AG08396 (cell line): ENCODE data around the gene TMEM158.

Source experiments
- DNase-seq: peaks from one replicate; pipeline ENCODE4 v3.0.0; 2012; ENCODE audit warnings: low spot score, mixed read lengths

Gene TMEM158

DNA sequence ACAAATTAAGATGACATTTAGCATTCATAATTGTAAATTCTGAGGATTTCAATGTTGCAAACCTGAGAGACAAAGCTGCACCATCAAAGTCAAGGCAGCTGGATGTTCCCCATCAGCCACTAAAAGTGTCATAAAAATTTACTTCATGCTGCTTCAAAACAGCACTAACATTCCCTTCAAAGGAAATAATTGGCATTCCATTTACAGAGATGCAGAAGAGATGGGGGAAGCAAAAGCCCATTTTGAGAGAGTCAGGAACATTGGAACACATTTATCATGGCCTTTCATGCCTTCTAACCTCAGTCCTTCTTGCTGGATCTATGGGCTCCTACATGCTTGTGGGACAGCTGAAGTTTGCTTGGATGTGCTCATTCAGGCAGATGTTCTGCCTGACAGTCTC is 6.4 kb upstream of the TMEM158 start:
- no peak for DNase-seq

DNA sequence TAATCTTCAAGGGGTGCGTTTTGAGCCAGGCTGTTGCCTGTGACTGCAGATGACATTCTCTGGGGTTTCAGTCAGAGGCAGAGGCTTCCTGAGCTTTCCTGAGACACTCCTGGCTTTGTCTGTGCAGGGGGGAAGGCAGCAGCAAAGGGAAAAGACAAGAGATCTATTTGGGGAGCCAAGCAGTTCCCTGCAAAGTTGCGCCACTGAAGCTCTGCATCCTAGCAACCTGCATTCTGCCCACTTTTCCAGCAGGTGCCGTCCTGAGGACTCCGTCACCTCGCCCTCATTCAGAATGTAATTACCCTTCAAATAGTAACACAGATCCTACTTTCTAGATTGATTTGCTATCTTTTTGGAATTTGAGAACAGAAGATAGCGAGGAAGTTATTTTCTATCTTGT is 1.9 kb upstream of the TMEM158 start:
- no peak for DNase-seq

- DNase-seq, result no peak
These were observed 1.2 kb upstream of the TMEM158 start for GRCh38 chr3:45227071-45227820.

DNA sequence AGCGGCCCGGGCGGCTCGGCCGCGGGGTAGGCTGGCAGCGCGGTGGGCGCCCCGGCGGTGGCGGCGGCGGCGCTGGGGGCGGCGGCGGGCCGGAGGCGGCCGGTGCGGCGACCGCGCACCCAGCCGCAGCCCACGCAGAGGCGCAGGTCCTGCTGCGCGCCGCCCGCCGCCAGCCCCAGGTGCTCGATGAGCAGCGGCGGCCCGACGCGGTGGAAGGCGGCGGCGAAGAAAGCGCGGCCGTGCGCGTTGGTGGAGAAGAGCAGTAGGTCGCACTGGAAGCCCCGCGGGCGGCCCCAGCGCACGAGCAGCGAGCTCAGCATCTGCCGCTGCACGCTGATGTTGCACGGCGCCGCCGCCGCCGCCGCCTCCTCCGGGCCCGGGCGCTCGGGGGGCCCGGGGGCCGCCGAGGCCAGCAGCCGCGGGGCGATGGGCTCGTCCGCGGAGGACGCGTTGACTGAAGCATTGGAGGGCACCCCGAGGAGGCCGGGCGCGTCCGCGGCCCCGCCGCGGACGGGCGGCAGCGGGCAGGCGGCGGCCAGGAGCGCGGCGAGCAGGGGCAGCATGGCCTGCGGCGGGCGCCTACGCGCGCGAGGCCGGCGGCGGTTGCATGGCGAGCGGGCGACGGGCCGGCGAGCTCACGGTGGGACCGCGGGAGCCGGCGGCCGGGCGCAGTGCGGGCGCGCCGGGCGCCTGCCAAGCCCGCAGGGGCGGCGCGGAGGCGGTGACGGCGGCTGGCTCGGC is 452 bp downstream of the TMEM158 start:
- DNase-seq, result peak; percentile 51

- peak; percentile 88 for DNase-seq
These were observed 1.1 kb downstream of the TMEM158 start for GRCh38 chr3:45224824-45225464.

DNA sequence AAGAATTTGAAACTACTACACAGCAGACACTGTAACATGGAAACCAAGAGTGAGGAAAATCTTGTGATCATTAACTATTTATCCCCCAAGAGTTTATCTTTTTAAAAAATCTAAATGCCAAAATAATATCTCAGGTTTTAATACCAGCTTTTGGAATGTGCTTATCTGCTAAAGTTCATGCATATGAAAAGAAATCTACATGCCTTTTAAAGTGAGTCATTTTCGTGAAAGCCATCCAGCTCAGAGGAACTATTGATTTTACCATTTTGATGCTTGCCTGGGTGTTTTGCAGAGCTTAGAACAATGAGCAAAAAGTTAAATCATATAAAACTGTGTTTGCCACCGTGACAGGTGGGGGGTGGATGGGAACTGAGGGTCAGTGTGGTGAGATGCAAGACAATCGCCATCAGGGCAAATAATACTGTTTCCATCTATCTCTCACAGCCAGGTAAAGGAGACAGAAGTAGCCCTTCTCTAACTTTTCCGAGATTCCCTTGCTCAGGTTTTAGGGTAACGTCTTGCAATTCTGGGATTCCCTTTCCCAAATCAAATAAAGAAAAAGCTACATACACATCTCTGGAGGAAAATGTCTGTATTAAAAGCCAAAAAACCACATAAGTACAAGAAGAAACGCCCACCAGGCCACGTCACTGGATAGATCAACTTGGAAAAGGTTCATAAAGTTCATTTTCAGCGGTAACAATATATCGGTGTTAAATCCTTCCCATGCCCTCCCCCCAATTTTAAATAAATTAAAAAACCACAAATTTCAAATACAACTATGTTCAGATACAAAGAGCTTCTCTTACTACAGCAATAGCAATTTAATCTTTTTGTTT is 2.0 kb downstream of the TMEM158 start:
- DNase-seq, result peak; percentile 32

GRCh38 chr3:45219694-45220093 is 6.4 kb downstream of the TMEM158 start:
- DNase-seq, result no peak

DNA sequence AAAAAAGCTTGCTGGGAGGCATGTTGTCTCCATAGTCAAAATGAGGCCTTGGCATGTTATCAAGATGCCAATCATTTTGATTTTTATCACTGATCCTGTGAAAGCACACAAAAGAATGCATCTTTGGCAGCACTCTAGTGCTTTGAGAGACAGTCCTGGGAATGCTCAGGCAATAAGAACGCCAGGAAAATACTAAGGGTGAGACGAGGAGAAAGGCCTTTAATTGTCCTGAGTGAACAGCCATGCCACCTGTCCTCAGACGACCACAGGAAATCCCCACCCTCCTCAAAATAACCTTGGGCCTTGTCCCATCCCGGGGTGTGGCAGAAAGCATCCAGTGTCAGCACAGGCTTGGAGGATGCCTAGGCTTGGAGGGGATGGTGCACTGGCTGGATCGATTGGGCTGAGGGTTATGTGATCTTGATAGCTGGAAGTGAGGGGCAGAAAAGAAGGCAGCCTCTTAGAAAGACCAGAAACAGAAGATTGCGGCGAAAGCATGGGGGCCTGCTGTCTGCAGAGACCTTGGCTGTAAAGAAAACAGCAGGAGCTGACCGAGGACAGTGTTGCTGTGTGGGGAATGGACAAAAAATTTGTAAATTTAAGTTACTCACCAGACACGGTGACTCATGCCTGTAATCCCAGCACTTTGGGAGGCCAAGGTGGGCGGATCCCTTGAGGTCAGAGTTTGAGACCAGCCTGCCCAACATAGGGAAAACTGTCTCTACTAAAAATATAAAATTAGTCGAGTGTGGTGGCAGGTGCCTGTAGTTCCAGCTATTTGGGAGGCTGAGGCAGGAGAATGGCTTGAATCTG is 7.3 kb downstream of the TMEM158 start:
- DNase-seq, result peak; percentile 40

DNA sequence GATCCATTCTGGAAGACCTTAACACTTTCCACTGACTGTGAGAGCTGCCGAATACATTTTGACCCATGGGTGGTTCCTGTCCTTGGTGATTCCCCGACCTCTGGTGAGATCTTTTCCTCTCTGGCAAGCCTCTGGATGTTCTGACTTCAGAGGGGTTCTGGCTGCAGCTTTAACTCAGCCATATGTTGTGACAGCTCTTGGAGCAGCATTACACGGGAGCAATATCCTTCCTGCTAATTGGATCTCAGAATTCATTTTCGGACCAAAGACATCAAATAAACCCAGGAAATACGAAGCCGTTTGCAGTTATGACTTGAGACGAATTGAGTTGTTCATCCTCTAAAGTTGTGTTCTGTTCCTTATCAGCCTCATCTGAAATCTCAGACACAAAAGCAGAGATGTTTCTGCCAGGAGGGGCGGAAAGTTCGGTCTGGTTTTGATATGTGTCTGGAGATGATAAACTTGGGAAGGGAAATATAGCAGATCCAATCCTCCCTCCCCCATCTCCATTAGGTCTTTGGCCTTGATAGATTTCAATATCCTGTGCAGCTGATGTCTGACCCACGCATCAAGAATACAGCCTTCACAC is 10.0 kb downstream of the TMEM158 start:
- DNase-seq, result no peak

DNA sequence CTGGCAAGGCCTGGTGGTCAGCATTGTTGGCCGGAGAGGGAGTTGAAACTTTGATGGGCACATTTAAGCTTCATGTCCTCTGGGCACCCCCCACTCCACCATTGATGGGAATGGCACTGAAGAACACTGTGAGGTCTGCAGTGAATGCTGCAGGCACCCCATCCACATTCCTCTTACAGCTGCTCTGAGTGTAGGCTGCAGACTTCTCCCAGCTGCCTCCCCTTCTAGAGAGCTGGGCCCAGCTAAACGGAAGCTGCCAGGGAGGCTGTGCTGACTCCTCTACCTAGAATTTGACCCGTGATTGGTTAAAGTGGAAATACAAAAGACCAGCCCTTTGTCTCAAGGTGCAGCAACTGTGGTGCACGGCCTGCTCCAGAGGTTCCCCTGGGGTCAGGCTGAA is 10.6 kb downstream of the TMEM158 start:
- DNase-seq, result no peak

- DNase-seq, result no peak
These were observed 11.9 kb downstream of the TMEM158 start for GRCh38 chr3:45214061-45214680.

- no peak for DNase-seq
These were observed 14.0 kb downstream of the TMEM158 start for GRCh38 chr3:45212095-45212468.

GRCh38 chr3:45211466-45212094 is 14.5 kb downstream of the TMEM158 start:
- no peak for DNase-seq

DNA sequence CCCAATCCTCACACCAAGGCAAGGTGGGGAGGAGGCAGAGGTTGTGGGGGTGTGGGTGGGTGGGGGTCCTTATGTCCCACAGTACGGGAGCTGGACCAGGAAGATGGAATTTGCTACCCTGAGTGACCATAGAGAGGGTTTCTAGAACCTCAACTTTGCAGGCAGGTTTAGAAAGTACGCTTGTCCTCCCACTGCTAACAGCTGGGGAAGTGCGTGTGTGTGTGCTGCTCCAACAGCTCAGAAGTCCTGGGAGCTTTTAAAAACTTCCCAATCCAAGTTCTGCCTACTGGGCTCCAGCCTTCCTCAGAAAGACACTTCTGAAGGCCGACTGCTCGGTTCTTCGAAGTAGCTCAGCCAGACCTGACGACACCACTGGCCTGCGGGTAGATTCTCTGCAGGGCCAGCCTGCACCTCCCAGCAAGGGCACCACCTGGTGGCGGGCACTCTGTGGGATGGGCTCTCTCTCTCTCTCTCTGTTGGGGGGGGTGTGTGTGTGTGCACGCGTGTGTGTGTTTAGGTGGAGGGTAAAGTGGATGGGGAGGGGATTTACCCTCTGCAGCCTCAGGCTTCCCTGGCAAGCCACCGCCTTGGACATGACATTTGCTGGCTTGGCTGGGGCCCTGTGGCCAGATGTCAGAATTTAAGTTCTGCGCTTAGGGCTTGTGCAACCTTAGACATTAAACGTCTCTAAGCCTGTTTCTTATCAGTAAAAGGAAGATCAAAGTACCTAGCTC is 15.6 kb downstream of the TMEM158 start:
- peak; percentile 77 for DNase-seq

- DNase-seq, result no peak
These were observed 16.6 kb downstream of the TMEM158 start for GRCh38 chr3:45209526-45209925.

DNA sequence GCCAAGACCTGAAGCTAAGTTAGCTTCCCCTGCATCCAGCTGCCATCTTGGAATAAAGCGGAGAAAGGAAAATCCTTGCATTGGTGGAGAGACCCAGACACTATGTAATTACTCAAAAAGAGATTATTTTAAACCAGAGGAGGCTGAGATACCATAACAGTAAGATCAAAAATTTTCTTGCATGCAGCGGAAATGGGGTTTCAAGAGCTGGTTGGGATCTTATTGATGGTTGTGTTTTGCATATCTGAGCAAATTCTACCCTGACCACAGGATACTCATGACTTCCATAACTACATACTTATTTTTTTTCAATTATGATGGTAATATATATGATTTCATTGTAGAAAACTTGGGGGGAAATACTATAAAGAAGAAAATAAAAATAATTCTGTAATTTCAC is 17.5 kb downstream of the TMEM158 start:
- DNase-seq, result no peak

DNA sequence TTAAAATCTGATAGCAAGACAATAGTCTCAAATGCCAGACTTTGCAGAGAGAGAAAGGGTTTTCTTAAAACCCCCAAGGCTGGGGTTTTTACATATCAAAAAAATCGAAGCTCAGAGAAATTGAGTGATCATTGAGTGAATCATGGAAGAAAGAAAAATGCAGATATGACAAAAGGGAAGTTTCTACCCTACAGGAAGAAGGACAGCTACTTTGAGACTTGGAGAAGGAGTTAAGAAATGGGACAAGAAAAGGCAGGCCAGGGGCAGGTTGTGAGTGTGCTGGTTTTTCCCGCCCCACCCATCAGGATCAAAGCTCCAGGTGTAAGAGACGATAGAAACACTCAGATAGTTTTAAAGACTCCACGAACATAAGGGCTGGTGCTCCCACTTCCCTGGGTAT is 18.6 kb downstream of the TMEM158 start:
- no peak for DNase-seq

DNA sequence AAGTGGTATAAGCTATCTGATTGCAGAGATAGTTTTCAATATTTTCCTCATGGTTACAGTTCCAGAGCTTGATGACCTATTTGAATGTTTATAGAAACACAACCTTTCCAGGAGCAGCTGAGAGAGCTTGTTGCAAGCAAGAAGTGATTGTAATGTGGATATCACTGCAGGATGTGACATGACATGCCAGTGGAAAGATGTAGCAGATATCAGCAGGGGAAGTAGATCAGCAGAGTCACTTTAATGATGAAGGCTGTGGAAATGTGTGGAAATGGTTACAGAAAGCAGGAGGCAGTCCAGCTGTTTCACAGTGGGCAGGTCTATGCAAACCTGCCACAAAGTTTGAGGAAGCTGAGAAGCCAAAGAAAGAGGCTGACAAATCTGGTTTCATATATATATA is 21.0 kb downstream of the TMEM158 start:
- DNase-seq, result peak; percentile 14

DNA sequence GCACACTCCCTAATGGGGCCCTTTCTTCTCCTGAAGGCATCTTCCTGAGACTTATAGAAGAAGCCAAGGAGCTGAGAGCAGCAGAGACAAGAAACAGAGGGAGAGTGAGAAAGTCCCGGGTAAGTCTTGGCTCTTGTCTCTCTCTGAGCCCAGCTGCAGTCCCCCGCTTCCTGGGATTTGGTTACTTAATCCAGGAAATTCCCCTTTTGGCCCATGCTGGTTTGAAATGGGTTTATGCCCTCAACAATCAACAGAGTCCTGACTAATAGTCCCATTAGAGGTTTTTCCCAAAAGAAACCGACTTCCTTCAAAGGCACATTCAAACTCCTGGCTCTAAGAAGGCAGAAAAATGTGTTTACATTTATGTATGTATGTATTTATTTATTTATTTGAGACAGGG is 22.0 kb downstream of the TMEM158 start:
- peak; percentile 29 for DNase-seq
